T-helper 17 cell (primary cell): Measurements from ENCODE around the gene PLEKHG4. TPM values are rescaled to one million over a fixed set of nuclear protein-coding genes. Genes with fewer than 3 reads are reported as not detected.

ENCODE experiments used
- ATAC-seq: fragments of 150-1000 bp; cut with Tn5 transposase; 2 replicates; pipeline ENCODE4 v1.10.0; 2021; ENCODE audit warnings: mild to moderate bottlenecking, moderate library complexity
- DNase-seq, 3 donors: peaks; one replicate each; pipeline versions ENCODE4 v3.0.0 to v3.0.0-alpha.2; 2020 to 2021
- H3K9me3 ChIP-seq: one replicate; pipeline ENCODE4 v1.7.0; 2013; ENCODE audit warnings: low read length, mild to moderate bottlenecking; ENCODE audit not compliant: control insufficient read depth, poor library complexity, severe bottlenecking
- H3K27ac Mint-ChIP-seq: one replicate; pipeline ENCODE4 v1.8.0; 2022; ENCODE audit warnings: mild to moderate bottlenecking, moderate library complexity, mixed read lengths
- H3K27me3 Mint-ChIP-seq: one replicate; pipeline ENCODE4 v1.8.0; 2022; ENCODE audit warnings: mixed read lengths
- H3K36me3 Mint-ChIP-seq: one replicate; pipeline ENCODE4 v1.8.0; 2022; ENCODE audit warnings: low read depth, mixed read lengths
- H3K4me1 Mint-ChIP-seq: one replicate; pipeline ENCODE4 v1.8.0; 2022; ENCODE audit warnings: mild to moderate bottlenecking, mixed read lengths
- H3K4me3 Mint-ChIP-seq: one replicate; pipeline ENCODE4 v1.8.0; 2022; ENCODE audit warnings: mild to moderate bottlenecking, moderate library complexity, mixed read lengths
- total RNA-seq, 4 donors: library from RNA in 2 of 4; stranded (reverse) in 2 of 4; gene quantifications; one replicate each; pipeline ENCODE4 v1.2.3 and lab custom pipeline; 2022 to 2026

The PLEKHG4 gene, protein sequence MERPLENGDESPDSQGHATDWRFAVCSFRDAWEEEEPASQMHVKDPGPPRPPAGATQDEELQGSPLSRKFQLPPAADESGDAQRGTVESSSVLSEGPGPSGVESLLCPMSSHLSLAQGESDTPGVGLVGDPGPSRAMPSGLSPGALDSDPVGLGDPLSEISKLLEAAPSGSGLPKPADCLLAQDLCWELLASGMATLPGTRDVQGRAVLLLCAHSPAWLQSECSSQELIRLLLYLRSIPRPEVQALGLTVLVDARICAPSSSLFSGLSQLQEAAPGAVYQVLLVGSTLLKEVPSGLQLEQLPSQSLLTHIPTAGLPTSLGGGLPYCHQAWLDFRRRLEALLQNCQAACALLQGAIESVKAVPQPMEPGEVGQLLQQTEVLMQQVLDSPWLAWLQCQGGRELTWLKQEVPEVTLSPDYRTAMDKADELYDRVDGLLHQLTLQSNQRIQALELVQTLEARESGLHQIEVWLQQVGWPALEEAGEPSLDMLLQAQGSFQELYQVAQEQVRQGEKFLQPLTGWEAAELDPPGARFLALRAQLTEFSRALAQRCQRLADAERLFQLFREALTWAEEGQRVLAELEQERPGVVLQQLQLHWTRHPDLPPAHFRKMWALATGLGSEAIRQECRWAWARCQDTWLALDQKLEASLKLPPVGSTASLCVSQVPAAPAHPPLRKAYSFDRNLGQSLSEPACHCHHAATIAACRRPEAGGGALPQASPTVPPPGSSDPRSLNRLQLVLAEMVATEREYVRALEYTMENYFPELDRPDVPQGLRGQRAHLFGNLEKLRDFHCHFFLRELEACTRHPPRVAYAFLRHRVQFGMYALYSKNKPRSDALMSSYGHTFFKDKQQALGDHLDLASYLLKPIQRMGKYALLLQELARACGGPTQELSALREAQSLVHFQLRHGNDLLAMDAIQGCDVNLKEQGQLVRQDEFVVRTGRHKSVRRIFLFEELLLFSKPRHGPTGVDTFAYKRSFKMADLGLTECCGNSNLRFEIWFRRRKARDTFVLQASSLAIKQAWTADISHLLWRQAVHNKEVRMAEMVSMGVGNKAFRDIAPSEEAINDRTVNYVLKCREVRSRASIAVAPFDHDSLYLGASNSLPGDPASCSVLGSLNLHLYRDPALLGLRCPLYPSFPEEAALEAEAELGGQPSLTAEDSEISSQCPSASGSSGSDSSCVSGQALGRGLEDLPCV
- total RNA-seq (10 to 100 TPM; 17.8 to 18.4 TPM), total RNA-seq (lab: John Stamatoyannopoulos, UW) (21.9 to 29.4 reads per million in 2 donors)

DNA sequence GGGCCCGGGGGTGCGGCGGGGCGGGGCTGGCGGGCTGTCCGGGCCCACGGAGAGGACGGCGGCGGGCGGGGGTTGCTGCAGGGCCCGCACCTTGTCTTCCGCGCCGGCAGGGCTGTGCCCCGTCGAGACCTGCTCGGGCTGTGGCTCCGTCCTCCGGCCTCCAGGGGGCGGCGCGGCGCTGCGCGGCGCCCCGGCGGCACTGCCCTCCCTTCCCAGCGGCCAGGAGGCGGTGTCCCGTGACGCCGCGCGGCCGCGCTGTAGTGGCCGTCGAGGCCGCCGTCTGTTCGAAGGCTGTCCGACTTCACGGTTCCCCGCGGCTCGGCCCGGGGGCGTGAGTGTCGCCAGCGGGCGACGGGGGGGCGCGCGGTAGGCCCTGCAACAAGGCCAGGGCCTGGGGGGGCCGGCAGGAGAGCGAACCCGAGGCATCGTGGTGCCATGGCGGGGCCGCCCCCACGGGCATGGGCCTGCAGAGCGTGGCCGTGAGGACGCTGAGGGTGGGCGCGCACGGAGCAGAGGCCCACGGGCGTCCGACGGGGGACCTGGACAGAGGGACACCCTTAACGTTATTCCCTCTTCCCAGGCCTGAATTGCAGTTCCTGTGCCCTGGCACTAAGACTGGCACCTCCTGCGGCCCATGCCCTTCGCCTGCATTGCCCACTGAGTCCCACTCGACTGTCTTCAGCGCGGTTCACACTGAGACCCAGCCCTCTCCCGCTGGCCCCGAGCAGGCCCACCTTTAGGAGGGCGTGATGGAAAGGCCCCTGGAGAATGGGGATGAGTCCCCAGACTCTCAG is at the start of gene PLEKHG4:
PLEKHG4 (plus strand) TSS at position 237 of the 794 bp plus-strand sequence; CDS start at position 750, 513 bp downstream.
- Mint-ChIP-seq H3K4me3 (peak within 1 kb of the TSS; percentile 84), H3K4me1 (peaks cover 23% of the 10 kb centered on the region), H3K27me3 (no peaks in the 10 kb centered on the region), H3K36me3 (peaks cover 14% of the 10 kb centered on the region), H3K27ac (peak within 1 kb of the TSS; percentile 71)
- ATAC-seq (peak; percentile 98), DNase-seq (peak; percentile 72 to 75 (median 73))
- H3K9me3 ChIP-seq, result no peaks in the 10 kb centered on the region

DNA sequence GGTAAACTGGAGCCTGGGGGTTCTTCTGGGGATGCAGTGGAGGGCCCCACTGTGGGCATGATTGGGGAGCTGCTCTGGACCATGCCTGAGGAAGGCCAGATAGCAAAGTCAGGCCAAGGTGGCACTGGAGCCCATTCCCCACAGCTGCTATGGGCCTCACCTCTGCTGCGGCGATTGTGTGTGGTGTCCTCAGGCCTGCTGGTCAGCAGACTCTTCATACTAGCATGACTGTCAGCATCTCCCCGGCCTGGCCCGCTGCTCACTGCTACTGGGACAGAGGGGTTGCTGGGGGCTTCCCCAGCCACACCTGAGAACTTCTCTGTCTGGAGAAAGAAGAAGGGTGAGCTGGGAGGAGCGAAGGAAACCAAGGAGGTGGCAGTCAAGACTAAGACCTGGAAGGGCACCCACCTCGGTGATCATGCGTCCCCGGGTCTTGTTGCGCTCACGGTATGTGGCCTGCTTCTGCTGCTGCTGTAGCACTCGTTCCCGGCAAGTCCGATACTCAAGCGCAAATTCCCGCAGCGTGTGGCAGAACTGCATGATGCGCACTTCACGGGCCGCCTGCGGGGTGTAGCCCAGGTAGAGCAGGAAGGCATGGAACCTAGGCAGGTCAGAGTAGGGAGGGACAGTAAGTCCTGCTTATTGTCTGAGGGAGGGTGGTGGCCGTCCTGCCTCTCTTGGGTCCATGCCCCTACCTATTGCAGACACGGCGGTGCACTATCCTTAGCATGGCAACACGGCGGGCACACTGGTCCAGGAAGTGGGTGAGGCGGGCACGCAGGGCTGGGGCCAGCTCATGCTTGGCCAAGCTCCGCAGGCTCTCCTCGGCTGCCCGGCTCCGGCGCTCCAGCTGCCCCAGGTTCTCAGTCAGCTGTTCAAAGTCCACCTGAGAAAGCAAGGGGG is 49.2 kb upstream of the PLEKHG4 start:
- Mint-ChIP-seq H3K4me3 (peak overlapping the region; percentile 33), H3K27me3 (no peaks in the 10 kb centered on the region), H3K27ac (no peak overlapping the region), H3K4me1 (peaks cover 31% of the 10 kb centered on the region), H3K36me3 (peaks cover 2% of the 10 kb centered on the region)
- DNase-seq, result no peak
- ATAC-seq, result no peak
- H3K9me3 ChIP-seq, result no peaks in the 10 kb centered on the region

DNA sequence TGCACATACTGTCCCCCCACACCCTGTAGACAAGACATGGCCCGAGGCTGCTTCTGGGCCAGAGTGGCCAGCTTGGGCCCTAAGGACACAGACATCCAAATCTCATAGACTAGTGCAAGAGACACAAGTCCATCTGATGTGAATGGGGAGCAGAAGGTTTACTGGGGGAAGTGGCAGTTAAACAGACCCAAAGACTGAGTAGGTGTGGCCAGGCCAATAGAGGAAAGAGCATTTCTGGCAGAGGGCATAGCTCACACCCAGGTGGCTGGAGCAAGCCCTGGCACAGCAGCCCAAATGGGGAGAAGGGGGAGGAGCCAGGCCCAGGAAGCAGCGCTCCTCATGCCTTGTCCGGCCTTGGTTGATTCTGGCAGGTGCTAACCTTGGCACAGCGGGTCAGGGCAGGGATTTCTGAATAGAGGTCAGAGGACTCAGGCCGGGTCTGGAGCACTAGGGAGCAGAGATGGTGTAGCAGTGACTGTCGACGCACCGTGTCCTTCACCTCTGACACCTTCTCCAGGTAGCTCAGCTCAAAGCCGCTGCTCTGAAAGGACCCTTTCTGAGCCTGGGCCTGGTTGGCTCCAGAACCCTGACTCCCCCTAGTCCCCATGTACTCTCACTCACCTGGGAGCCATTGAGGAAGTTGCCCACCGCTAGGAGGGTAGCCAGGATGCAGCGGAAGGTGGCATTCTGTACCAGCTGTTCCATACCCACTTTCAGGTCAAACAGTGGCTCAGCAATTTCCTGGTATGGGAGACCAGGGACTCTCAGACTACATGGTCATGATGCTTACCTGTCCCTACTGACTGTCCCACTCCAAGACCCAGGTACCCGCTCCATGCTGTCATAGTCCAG is 48.3 kb upstream of the PLEKHG4 start:
- Mint-ChIP-seq H3K27ac (no peak overlapping the region), H3K4me1 (peaks cover 24% of the 10 kb centered on the region), H3K27me3 (no peaks in the 10 kb centered on the region), H3K36me3 (peaks cover 3% of the 10 kb centered on the region), H3K4me3 (no peak overlapping the region)
- ATAC-seq (no peak), DNase-seq (no peak)
- H3K9me3 ChIP-seq, result no peaks in the 10 kb centered on the region

DNA sequence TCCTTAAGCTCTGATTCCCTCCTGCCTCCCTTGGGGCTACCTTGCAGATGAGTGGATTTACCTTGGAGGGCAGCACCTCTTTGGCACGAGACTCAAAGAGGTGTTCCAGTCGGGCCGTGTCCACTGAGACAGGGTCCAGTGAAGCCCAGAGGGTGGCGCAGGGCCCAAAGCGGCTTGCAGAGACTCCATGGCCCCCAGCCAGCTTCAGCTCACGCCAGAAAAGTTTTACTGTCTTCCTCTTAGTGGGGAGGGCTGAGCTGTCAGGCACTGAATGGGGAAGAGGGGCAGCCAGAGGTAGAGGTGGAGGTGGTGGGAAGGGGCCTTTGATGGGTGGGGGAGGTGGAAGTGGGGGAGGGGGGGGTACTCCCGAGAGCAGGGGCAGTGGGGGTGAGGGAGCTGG is 45.7 kb upstream of the PLEKHG4 start:
- Mint-ChIP-seq H3K36me3 (peaks cover 4% of the 10 kb centered on the region), H3K27me3 (no peaks in the 10 kb centered on the region), H3K4me3 (peak overlapping the region; percentile 21), H3K4me1 (peaks cover 17% of the 10 kb centered on the region), H3K27ac (no peak overlapping the region)
- no peaks in the 10 kb centered on the region for H3K9me3 ChIP-seq
- DNase-seq (no peak), ATAC-seq (no peak)

DNA sequence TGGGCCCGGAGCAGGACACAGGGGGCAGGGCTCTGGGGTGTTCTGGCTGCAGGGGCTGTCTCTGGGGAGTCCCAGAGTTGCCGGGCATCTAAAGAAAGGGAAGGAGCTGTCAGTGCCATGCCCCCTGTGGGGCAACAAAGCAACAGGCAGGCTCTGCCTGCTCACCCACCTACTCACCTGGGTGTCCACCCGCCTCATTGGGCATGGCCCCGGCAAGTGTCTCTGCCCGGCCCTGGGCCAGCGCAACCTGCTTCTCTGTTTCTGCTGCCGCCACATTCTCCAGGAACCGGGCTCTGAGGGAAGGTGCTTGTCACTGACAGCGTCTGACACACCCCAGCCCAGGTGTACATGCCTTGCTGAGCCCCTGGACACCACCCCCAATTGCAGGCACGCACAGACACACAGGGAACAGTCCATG is 45.1 kb upstream of the PLEKHG4 start:
- peaks cover 15% of the 10 kb centered on the region for H3K4me1 Mint-ChIP-seq
- ATAC-seq (no peak), DNase-seq (no peak)
- peak overlapping the region; percentile 96 for H3K27ac Mint-ChIP-seq
- H3K9me3 ChIP-seq, result no peaks in the 10 kb centered on the region
- H3K36me3 Mint-ChIP-seq, result peaks cover 4% of the 10 kb centered on the region
- no peaks in the 10 kb centered on the region for H3K27me3 Mint-ChIP-seq
- no peak overlapping the region for H3K4me3 Mint-ChIP-seq

DNA sequence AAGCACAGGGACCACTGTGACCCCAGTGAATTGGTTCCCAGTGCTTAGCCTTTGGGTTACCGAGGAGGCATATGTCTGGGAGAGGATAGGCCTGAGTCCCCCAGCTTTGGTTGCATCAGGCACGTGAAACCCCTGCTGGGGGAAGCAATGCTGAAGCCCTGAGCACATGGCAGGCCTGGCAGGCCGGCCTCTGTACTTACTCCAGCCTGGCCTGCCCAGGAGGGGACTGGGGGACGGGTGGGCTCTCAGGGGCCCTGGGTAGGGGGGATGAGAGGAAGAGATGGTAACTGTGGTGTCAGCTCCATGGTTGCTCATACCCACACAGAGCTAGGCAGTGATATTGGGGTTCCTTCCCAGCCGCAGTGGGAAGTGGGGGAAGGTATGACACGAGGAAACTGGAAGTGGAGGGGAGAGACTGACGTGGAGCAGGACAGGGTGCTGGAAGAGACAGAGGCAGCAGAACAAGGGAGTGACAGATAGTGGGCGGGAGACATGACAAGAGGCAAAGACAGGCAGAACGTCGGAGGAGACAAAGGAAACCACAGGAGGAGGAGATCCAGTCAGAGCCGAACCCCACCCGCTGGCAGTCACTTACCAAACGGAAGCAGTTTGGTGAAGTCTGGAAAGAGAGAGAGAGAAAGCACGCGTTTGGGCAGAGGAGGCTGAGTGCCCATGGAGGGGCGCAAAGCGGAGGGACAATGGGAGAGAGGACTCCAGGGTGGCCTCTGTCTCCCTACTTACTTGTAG is 43.3 kb upstream of the PLEKHG4 start:
- peak; percentile 30 to 62 (median 45) for DNase-seq
- ATAC-seq, result peak; percentile 85
- Mint-ChIP-seq H3K36me3 (peaks cover 4% of the 10 kb centered on the region), H3K4me1 (peaks cover 14% of the 10 kb centered on the region), H3K27ac (peak overlapping the region; percentile 96), H3K4me3 (peak overlapping the region; percentile 95), H3K27me3 (no peaks in the 10 kb centered on the region)
- H3K9me3 ChIP-seq, result no peaks in the 10 kb centered on the region

GRCh38 chr16:67236563-67237395 is 42.6 kb upstream of the PLEKHG4 start:
- peak; percentile 92 for ATAC-seq
- H3K36me3 Mint-ChIP-seq, result peaks cover 4% of the 10 kb centered on the region

DNA sequence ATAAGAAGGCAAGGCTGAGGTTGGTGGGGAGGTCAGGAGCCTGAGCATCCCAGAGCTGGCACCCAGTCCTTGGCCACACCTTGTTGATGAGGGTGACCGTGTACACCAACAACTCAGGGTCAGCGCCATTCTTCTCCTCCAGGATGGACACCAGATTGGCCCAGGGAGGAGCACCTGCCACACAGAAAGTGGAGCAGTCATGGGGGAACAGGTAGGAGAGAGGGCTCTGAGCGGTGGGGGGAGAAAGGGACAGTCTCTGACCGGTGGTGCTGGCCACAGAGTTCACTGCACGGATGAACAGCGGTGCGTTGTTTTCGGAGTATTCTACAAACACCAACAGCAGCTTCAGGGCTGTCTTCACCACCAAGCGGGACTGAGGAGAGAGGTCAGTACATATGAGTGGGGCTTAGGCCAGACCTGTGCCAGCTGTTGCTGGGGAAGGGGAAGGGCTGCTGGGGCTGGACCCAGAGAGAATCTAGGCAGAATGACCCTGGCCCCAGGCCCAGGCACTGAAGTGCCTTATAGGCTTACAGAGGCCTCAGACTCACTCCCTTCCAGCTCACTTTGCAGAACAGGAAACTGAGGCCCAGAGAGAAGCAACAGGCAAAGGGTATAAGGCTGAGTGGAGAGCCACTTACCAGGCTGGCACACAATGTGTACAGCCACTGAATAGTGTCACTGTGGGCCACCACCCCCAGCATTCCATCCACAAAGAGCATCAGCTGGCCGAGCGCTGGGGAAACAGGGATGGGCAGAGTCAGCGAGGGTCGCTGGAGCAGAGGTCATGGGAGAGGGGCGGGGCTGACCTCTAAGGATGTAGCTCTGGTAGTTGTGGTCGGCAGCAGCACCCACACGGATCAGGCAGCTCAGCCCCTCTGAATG is 41.7 kb upstream of the PLEKHG4 start:
- no peak for ATAC-seq
- no peaks in the 10 kb centered on the region for H3K27me3 Mint-ChIP-seq
- peak overlapping the region; percentile 96 for H3K27ac Mint-ChIP-seq
- no peak for DNase-seq
- H3K4me1 Mint-ChIP-seq, result peaks cover 22% of the 10 kb centered on the region
- no peaks in the 10 kb centered on the region for H3K9me3 ChIP-seq
- peak overlapping the region; percentile 67 for H3K4me3 Mint-ChIP-seq
- peaks cover 4% of the 10 kb centered on the region for H3K36me3 Mint-ChIP-seq

More at GRCh38 chr16:67236563-67237395, 42.6 kb upstream of the PLEKHG4 start:
- peaks cover 19% of the 10 kb centered on the region for H3K4me1 Mint-ChIP-seq
- peak overlapping the region; percentile 96 for H3K27ac Mint-ChIP-seq
- H3K4me3 Mint-ChIP-seq, result peak overlapping the region; percentile 95
- H3K9me3 ChIP-seq, result no peaks in the 10 kb centered on the region
- peak; percentile 71 to 83 (median 80) for DNase-seq
- H3K27me3 Mint-ChIP-seq, result no peaks in the 10 kb centered on the region

- ATAC-seq (no peak), DNase-seq (no peak)
- Mint-ChIP-seq H3K4me3 (no peak overlapping the region), H3K4me1 (peaks cover 22% of the 10 kb centered on the region), H3K27ac (peak overlapping the region; percentile 96), H3K27me3 (no peaks in the 10 kb centered on the region), H3K36me3 (peaks cover 4% of the 10 kb centered on the region)
- H3K9me3 ChIP-seq, result no peaks in the 10 kb centered on the region
Observed at GRCh38 chr16:67238278-67238575, 41.1 kb upstream of the PLEKHG4 start.
